ENCODE measurements around the gene CCL19. TPM values are rescaled to one million over a fixed set of nuclear protein-coding genes. Genes with fewer than 3 reads are reported as not detected.

The CCL19 gene
- total and polyA plus RNA-seq, 2 experiments from 2014 or later, result not detected

Small RNA genes lying within 50 kb of the gene (small RNA-seq; reads per million reads assigned to genes)
- gene CCL27 (ENCODE audit: low replicate concordance), result not detected

Other genes starting within 250 kb of the CCL19 start
- gene FAM219A, start 232.7 kb downstream of the CCL19 start, total RNA-seq (2014; rRNA removed; shearing (Covaris generic)), result 6.1 and 7.2 TPM in 2 replicates
- gene FAM219A, start 232.7 kb downstream of the CCL19 start, polyA plus RNA-seq (2016; fragmentation: Nextera tagmentation; extraction: Ambion mirVana), result 3.3 and 3.8 TPM in 2 replicates
- 0.19 and 1.0 TPM in 2 replicates for gene DNAI1, start 232.5 kb downstream of the CCL19 start, total RNA-seq (2014; rRNA removed; shearing (Covaris generic))
- 0.82 and 1.1 TPM in 2 replicates for gene DNAI1, start 232.5 kb downstream of the CCL19 start, polyA plus RNA-seq (2016; fragmentation: Nextera tagmentation; extraction: Ambion mirVana)
- gene ENHO, start 168.3 kb downstream of the CCL19 start, total RNA-seq (2014; rRNA removed; shearing (Covaris generic)), result 9.2 and 13.8 TPM in 2 replicates
- gene ENHO, start 168.3 kb downstream of the CCL19 start, polyA plus RNA-seq (2016; fragmentation: Nextera tagmentation; extraction: Ambion mirVana), result 17.5 and 19.7 TPM in 2 replicates
- 1.1 and 1.9 TPM in 2 replicates for gene CNTFR, start 101.6 kb downstream of the CCL19 start, total RNA-seq (2014; rRNA removed; shearing (Covaris generic))
- 0.59 and 0.73 TPM in 2 replicates for gene CNTFR, start 101.6 kb downstream of the CCL19 start, polyA plus RNA-seq (2016; fragmentation: Nextera tagmentation; extraction: Ambion mirVana)
- 19.9 and 25.1 TPM in 2 replicates for gene RPP25L, start 79.2 kb downstream of the CCL19 start, total RNA-seq (2014; rRNA removed; shearing (Covaris generic))
- 16.4 and 18.5 TPM in 2 replicates for gene RPP25L, start 79.2 kb downstream of the CCL19 start, polyA plus RNA-seq (2016; fragmentation: Nextera tagmentation; extraction: Ambion mirVana)
- gene DCTN3, start 70.8 kb downstream of the CCL19 start, total RNA-seq (2014; rRNA removed; shearing (Covaris generic)), result 12.9 and 20.6 TPM in 2 replicates
- 17.9 and 23.2 TPM in 2 replicates for gene DCTN3, start 70.8 kb downstream of the CCL19 start, polyA plus RNA-seq (2016; fragmentation: Nextera tagmentation; extraction: Ambion mirVana)
- gene ARID3C, start 62.2 kb downstream of the CCL19 start, total RNA-seq (2014; rRNA removed; shearing (Covaris generic)), result 0.49 TPM in 1 of 2 replicates, not detected in the other
- gene ARID3C, start 62.2 kb downstream of the CCL19 start, polyA plus RNA-seq (2016; fragmentation: Nextera tagmentation; extraction: Ambion mirVana), result not detected in 2 replicates
- gene SIGMAR1, start 53.5 kb downstream of the CCL19 start, total RNA-seq (2014; rRNA removed; shearing (Covaris generic)), result 104 and 167 TPM in 2 replicates
- gene SIGMAR1, start 53.5 kb downstream of the CCL19 start, polyA plus RNA-seq (2016; fragmentation: Nextera tagmentation; extraction: Ambion mirVana), result 76.4 and 82.3 TPM in 2 replicates
- gene GALT, start 44.6 kb downstream of the CCL19 start, total RNA-seq (2014; rRNA removed; shearing (Covaris generic)), result 14.5 and 31.5 TPM in 2 replicates
- 31.6 and 35.1 TPM in 2 replicates for gene GALT, start 44.6 kb downstream of the CCL19 start, polyA plus RNA-seq (2016; fragmentation: Nextera tagmentation; extraction: Ambion mirVana)
- 4.9 and 5.8 TPM in 2 replicates for gene IL11RA, start 39.1 kb downstream of the CCL19 start, total RNA-seq (2014; rRNA removed; shearing (Covaris generic))
- 3.1 and 4.0 TPM in 2 replicates for gene IL11RA, start 39.1 kb downstream of the CCL19 start, polyA plus RNA-seq (2016; fragmentation: Nextera tagmentation; extraction: Ambion mirVana)
- gene CCL27, start 28.6 kb downstream of the CCL19 start, total RNA-seq (2014; rRNA removed; shearing (Covaris generic)), result not detected in 2 replicates
- gene CCL27, start 28.6 kb downstream of the CCL19 start, polyA plus RNA-seq (2016; fragmentation: Nextera tagmentation; extraction: Ambion mirVana), result not detected in 2 replicates
- not detected in 2 replicates for gene CCL21, start 18.9 kb upstream of the CCL19 start, total RNA-seq (2014; rRNA removed; shearing (Covaris generic))
- not detected in 2 replicates for gene CCL21, start 18.9 kb upstream of the CCL19 start, polyA plus RNA-seq (2016; fragmentation: Nextera tagmentation; extraction: Ambion mirVana)

All from GM23338 (cell line).